Measurements from ENCODE around the gene ACKR1.

- no peak for TF ChIP-seq POLR2A (IDR thresholded peaks at IDR 0.05)
- TF ChIP-seq, protein P1, sequence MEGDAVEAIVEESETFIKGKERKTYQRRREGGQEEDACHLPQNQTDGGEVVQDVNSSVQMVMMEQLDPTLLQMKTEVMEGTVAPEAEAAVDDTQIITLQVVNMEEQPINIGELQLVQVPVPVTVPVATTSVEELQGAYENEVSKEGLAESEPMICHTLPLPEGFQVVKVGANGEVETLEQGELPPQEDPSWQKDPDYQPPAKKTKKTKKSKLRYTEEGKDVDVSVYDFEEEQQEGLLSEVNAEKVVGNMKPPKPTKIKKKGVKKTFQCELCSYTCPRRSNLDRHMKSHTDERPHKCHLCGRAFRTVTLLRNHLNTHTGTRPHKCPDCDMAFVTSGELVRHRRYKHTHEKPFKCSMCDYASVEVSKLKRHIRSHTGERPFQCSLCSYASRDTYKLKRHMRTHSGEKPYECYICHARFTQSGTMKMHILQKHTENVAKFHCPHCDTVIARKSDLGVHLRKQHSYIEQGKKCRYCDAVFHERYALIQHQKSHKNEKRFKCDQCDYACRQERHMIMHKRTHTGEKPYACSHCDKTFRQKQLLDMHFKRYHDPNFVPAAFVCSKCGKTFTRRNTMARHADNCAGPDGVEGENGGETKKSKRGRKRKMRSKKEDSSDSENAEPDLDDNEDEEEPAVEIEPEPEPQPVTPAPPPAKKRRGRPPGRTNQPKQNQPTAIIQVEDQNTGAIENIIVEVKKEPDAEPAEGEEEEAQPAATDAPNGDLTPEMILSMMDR (IDR thresholded peaks at IDR 0.05) = no peak
These were observed 23.2 kb upstream of the ACKR1 start for GRCh38 chr1:159181328-159182024.
